GM18951 (cell line): ENCODE data around the gene ARHGEF38.

ENCODE experiments used
- POLR2A ChIP-seq: IDR thresholded peaks from 4 replicates; pipeline ENCODE4 v1.6.1; 2011; ENCODE audit warnings: mild to moderate bottlenecking; ENCODE audit not compliant: insufficient read length, insufficient read depth; ENCODE audit errors: extremely low read depth
- in situ Hi-C: fragments of 300-500 bp; cut with MboI; formaldehyde crosslinking; loops from one replicate; pipeline ENCODE4 v1.12.0; 2022; ENCODE audit warnings: low sequenced_read_pairs, mixed read lengths, inconsistent platforms; ENCODE audit not compliant: unreplicated experiment

Gene ARHGEF38

GRCh38 chr4:105543881-105544280 is 8.5 kb upstream of the ARHGEF38 start:
- no peak for TF ChIP-seq POLR2A
- in situ Hi-C loops, result no loop called here

GRCh38 chr4:105544520-105545286 is 7.7 kb upstream of the ARHGEF38 start:
- TF ChIP-seq POLR2A, result no peak
- in situ Hi-C loops, result no loop called here

GRCh38 chr4:105546086-105546485 is 6.3 kb upstream of the ARHGEF38 start:
- in situ Hi-C loops, result no loop called here
- TF ChIP-seq POLR2A, result no peak

GRCh38 chr4:105547769-105548168 is 4.7 kb upstream of the ARHGEF38 start:
- no peak for TF ChIP-seq POLR2A
- in situ Hi-C loops, result no loop called here

- in situ Hi-C loops, result no loop called here
- no peak for TF ChIP-seq POLR2A
Measured at GRCh38 chr4:105548483-105548882, 3.9 kb upstream of the ARHGEF38 start.

- in situ Hi-C loops, result no loop called here
- no peak for TF ChIP-seq POLR2A
Measured at GRCh38 chr4:105550641-105551040, 1.8 kb upstream of the ARHGEF38 start.

GRCh38 chr4:105555409-105555808 is 3.0 kb downstream of the ARHGEF38 start:
- no peak for TF ChIP-seq POLR2A

GRCh38 chr4:105556206-105556605 is 3.8 kb downstream of the ARHGEF38 start:
- TF ChIP-seq POLR2A, result no peak
- in situ Hi-C loops, result no loop called here

More at GRCh38 chr4:105555409-105555808, 3.0 kb downstream of the ARHGEF38 start:
- in situ Hi-C loops, result no loop called here

- in situ Hi-C loops, result no loop called here
- TF ChIP-seq POLR2A, result no peak
Measured at GRCh38 chr4:105558277-105558676, 5.9 kb downstream of the ARHGEF38 start.

GRCh38 chr4:105560421-105560848 is 8.0 kb downstream of the ARHGEF38 start:
- TF ChIP-seq POLR2A, result no peak
- in situ Hi-C loops, result no loop called here

- no peak for TF ChIP-seq POLR2A
- in situ Hi-C loops, result no loop called here
Measured at GRCh38 chr4:105563352-105563751, 10.9 kb downstream of the ARHGEF38 start.

- in situ Hi-C loops, result no loop called here
- TF ChIP-seq POLR2A, result no peak
Measured at GRCh38 chr4:105568584-105568983, 16.2 kb downstream of the ARHGEF38 start.

GRCh38 chr4:105569057-105569865 is 16.8 kb downstream of the ARHGEF38 start:
- in situ Hi-C loops, result no loop called here

GRCh38 chr4:105569866-105570236 is 17.4 kb downstream of the ARHGEF38 start:
- TF ChIP-seq POLR2A, result no peak
- in situ Hi-C loops, result no loop called here

More at GRCh38 chr4:105569057-105569865, 16.8 kb downstream of the ARHGEF38 start:
- no peak for TF ChIP-seq POLR2A
